Heart right ventricle (tissue), 16 donors: Measurements from ENCODE around the gene TXNRD1. TPM values are rescaled to one million over a fixed set of nuclear protein-coding genes. Genes with fewer than 3 reads are reported as not detected.

Experiments
- ATAC-seq, 8 donors: fragments of 200-7000 bp; cut with Tn5 transposase; one replicate each; pipeline ENCODE4 v1.9.1; 2020; ENCODE audit warnings: mild to moderate bottlenecking in 8 of 8, moderate library complexity in 8 of 8, moderate number of reproducible peaks in 1 of 8
- DNase-seq, 2 donors: peaks; one replicate each; pipeline ENCODE4 v3.0.0-alpha.2; 2020
- H3K27ac ChIP-seq, 10 donors: fragments of 200-600 bp; sonication (generic) in 2 of 10; one replicate each; pipeline versions ENCODE4 v1.5.0 to v1.8.0; 2020 to 2022; ENCODE audit warnings: mild to moderate bottlenecking in 3 of 10
- H3K27me3 ChIP-seq, 7 donors: fragments of 200-600 bp; one replicate each; pipeline ENCODE4 v1.8.0; 2021 to 2022; ENCODE audit warnings: mild to moderate bottlenecking in 2 of 7
- H3K36me3 ChIP-seq, 9 donors: fragments of 200-600 bp; sonication (generic) in 1 of 9; one replicate each; pipeline versions ENCODE4 v1.5.0 to v1.8.0; 2020 to 2022; ENCODE audit warnings: mild to moderate bottlenecking in 2 of 9
- H3K4me1 ChIP-seq, 9 donors: fragments of 200-600 bp; sonication (generic) in 1 of 9; one replicate each; pipeline versions ENCODE4 v1.5.0 to v1.8.0; 2020 to 2022; ENCODE audit warnings: mild to moderate bottlenecking in 4 of 9
- H3K4me3 ChIP-seq, 10 donors: fragments of 200-600 bp; sonication (generic) in 2 of 10; one replicate each; pipeline versions ENCODE4 v1.5.0 to v1.8.0; 2020 to 2022; ENCODE audit warnings: mild to moderate bottlenecking in 7 of 10, moderate library complexity in 2 of 10
- H3K9me3 ChIP-seq, 11 donors: fragments of 200-600 bp in 10 of 11; sonication (generic) in 2 of 11; one replicate each; pipeline versions ENCODE4 v1.5.0 to v1.8.0; 2013 to 2022; ENCODE audit warnings: mild to moderate bottlenecking in 2 of 11, control low read depth in 1 of 11, moderate library complexity in 1 of 11
- CTCF ChIP-seq, 9 donors: fragments of 200-600 bp; sonication (generic) in 2 of 9; IDR thresholded peaks; one replicate each; pipeline versions ENCODE4 v1.5.0 to v1.8.0; 2021 to 2022; ENCODE audit warnings: antibody characterized with exemption in 9 of 9, mild to moderate bottlenecking in 5 of 9, moderate library complexity in 1 of 9
- WGBS, 2 donors: extraction: QIAGEN DNeasy Blood & Tissue Kit; methylation state at CpG; one replicate each; pipeline ENCODE4 v1.1.7; 2013; ENCODE audit warnings: inconsistent platforms in 1 of 2; 5-methylcytosine and 5-hydroxymethylcytosine counted together
- intact Hi-C, 10 donors: fragments of 100-400 bp; cut with DNase I; formaldehyde crosslinking; loops; one replicate each; pipeline versions ENCODE4 v1.11.1 to v1.14.2; 2022
- polyA plus RNA-seq, 2 donors: library from polyadenylated mRNA; stranded (reverse); fragments of 200-250 nt; gene quantifications; one replicate each; pipeline ENCODE4 v1.2.3, GENCODE V29; 2013
- total RNA-seq, 10 donors: library from RNA; stranded (reverse); fragmentation: NEBNext Ultra II Directional in 3 of 10; extraction: Animal tissue kit (Norgen Biotek cat#: 25700) in 3 of 10; gene quantifications; one replicate each; pipeline versions ENCODE4 v1.2.1 to v1.2.4, GENCODE V29; 2021 to 2023
- donor health status: Arrhythmogenic right ventricular cardiomyopathy.
- donor health status: ischemic (EF 13 %, LVEDD 7.1; RV severe dilation, severe dysfunction).
- donor health status: healthy with polysubstance abuse.
- donor health status: DM: no; HTN: yes; CAD: no.
- donor health status: DM: no; HTN: no; CAD: no.
- donor health status: ischemic (EF 25% LVEDD 6.9; RV normal size, moderate dysfunction).
- donor health status: ischemic (EF 25% LVEDD 5.7; RV mildly dilated, moderate dysfunction).
- donor health status: healthy.
- donor health status: DM: yes; HTN: yes; CAD: no.
- donor health status: Ischemic cardiomyopathy.
- donor health status: ischemic (EF 35%, LVEDD 5.7; RV mildly dilated, moderate dysfunction).
- donor health status: nonischemic (EF 11% LVEDD 7.7; RV severe dilation, severe dysfunction).
- donor health status: DM: yes; HTN: yes; CAD: no.
- donor health status: PGD.
- donor health status: ischemic (EF 29% LVEDD 5.4; RV normal size, mild dysfunction).
- donor health status: nonischemic (EF 23%, LVEDD 6.1; RV moderate dilation, normal function).

The TXNRD1 gene
- total and polyA plus RNA-seq, 12 donors, result 20.6 to 113 (median 79.5) TPM

GRCh38 chr12:104226672-104227071, 11.1 kb downstream of the TXNRD1 start:
- intact Hi-C loops, result loop anchor here in 1 of 10 donors (10.0 kb wide), 1 partner anchor 58 kb away; no protein-coding TSS in a partner anchor
- peaks cover 0 to 4% (median 0%) of the 10 kb centered on the region in 11 donors for H3K9me3 ChIP-seq
- no peaks in the 10 kb centered on the region for H3K27me3 ChIP-seq
- no peak overlapping the region for H3K4me3 ChIP-seq
- DNase-seq (no peak), ATAC-seq (no peak)
- 85 to 87% methylated on average over 3 of the region's 3 CpGs for whole genome bisulfite sequencing, 2 donors
- no peak overlapping the region for H3K27ac ChIP-seq
- no peaks in the 10 kb centered on the region for H3K36me3 ChIP-seq
- no peak for TF ChIP-seq CTCF (IDR thresholded peaks at IDR 0.05)
- no peaks in the 10 kb centered on the region for H3K4me1 ChIP-seq

GRCh38 chr12:104230304-104231095, 14.9 kb downstream of the TXNRD1 start:
- intact Hi-C loops, result no loop called here
- TF ChIP-seq CTCF (IDR thresholded peaks at IDR 0.05), result peak in 1 of 9 donors; percentile 10
- DNase-seq (no peak), ATAC-seq (no peak)
- no peak overlapping the region for H3K27ac ChIP-seq
- H3K27me3 ChIP-seq, result no peaks in the 10 kb centered on the region
- no peaks in the 10 kb centered on the region for H3K4me1 ChIP-seq
- WGBS, 2 donors, result 78 to 79% methylated on average over 8 of the region's 8 CpGs
- no peaks in the 10 kb centered on the region for H3K36me3 ChIP-seq
- H3K4me3 ChIP-seq, result no peak overlapping the region
- H3K9me3 ChIP-seq, result peaks cover 0 to 43% (median 25%) of the 10 kb centered on the region in 11 donors

GRCh38 chr12:104232609-104233280, 17.2 kb downstream of the TXNRD1 start:
- Histone ChIP-seq H3K4me3 (no peak overlapping the region), H3K4me1 (no peaks in the 10 kb centered on the region), H3K27ac (no peak overlapping the region), H3K9me3 (peaks cover 0 to 51% (median 30%) of the 10 kb centered on the region in 11 donors), H3K27me3 (no peaks in the 10 kb centered on the region), H3K36me3 (no peaks in the 10 kb centered on the region)
- 93 to 94% methylated on average over 6 of the region's 6 CpGs for WGBS, 2 donors
- intact Hi-C loops, result no loop called here
- TF ChIP-seq CTCF (IDR thresholded peaks at IDR 0.05), result no peak
- DNase-seq (no peak), ATAC-seq (no peak)

GRCh38 chr12:104234926-104235499, 19.4 kb downstream of the TXNRD1 start:
- peaks cover 0 to 51% (median 30%) of the 10 kb centered on the region in 11 donors for H3K9me3 ChIP-seq
- H3K4me3 ChIP-seq, result no peak overlapping the region
- WGBS, 2 donors, result 89 to 96% methylated on average over 7 of the region's 7 CpGs
- no peaks in the 10 kb centered on the region for H3K36me3 ChIP-seq
- H3K27ac ChIP-seq, result no peak overlapping the region
- ATAC-seq (no peak), DNase-seq (no peak)
- H3K4me1 ChIP-seq, result no peaks in the 10 kb centered on the region
- H3K27me3 ChIP-seq, result no peaks in the 10 kb centered on the region
- no peak for TF ChIP-seq CTCF (IDR thresholded peaks at IDR 0.05)
- intact Hi-C loops, result no loop called here
